Sigmoid colon (tissue), 7 donors: Measurements from ENCODE around the gene SLC26A9. TPM values are rescaled to one million over a fixed set of nuclear protein-coding genes. Genes with fewer than 3 reads are reported as not detected.

Experiments
- DNase-seq: peaks from one replicate; pipeline ENCODE4 v3.0.0-alpha.2; 2019
- H3K27ac ChIP-seq, 4 donors: fragments of 200-600 bp; sonication (generic); one replicate each; pipeline ENCODE4 v1.5.1; 2016 to 2019; ENCODE audit warnings: mild to moderate bottlenecking in 1 of 4
- H3K27me3 ChIP-seq, 3 donors: fragments of 200-600 bp; sonication (generic); one replicate each; pipeline ENCODE4 v1.5.1; 2019; ENCODE audit warnings: mild to moderate bottlenecking in 1 of 3
- H3K36me3 ChIP-seq, 4 donors: fragments of 200-600 bp; sonication (generic); one replicate each; pipeline ENCODE4 v1.5.1; 2016 to 2019
- H3K4me1 ChIP-seq, 4 donors: fragments of 200-600 bp; sonication (generic); one replicate each; pipeline ENCODE4 v1.5.1; 2017 to 2019
- H3K4me3 ChIP-seq, 4 donors: fragments of 200-600 bp; sonication (generic); one replicate each; pipeline ENCODE4 v1.5.1; 2017 to 2019; ENCODE audit warnings: mild to moderate bottlenecking in 2 of 4, moderate library complexity in 1 of 4
- H3K9me3 ChIP-seq, 4 donors: fragments of 200-600 bp in 3 of 4; sonication (generic) in 3 of 4; one replicate each; pipeline versions ENCODE4 v1.5.1 to v1.6.1; 2013 to 2019
- CTCF ChIP-seq, 4 experiments: fragments of 450-650 bp in 3 of 4; fragments of 200-600 bp in 1 of 4; IDR thresholded peaks; one replicate each; pipeline ENCODE4 v1.5.1; 2016 to 2019; ENCODE audit warnings: antibody characterized with exemption in 4 of 4, mild to moderate bottlenecking in 3 of 4, moderate library complexity in 2 of 4
- EP300 ChIP-seq, 4 donors: sonication (generic); formaldehyde crosslinking; IDR thresholded peaks; one replicate each; pipeline ENCODE4 v1.6.1; 2017; ENCODE audit warnings: antibody characterized with exemption in 4 of 4
- POLR2A ChIP-seq, 2 donors: fragments of 450-650 bp; IDR thresholded peaks; one replicate each; pipeline ENCODE4 v1.6.1; 2016; ENCODE audit warnings: antibody characterized with exemption in 2 of 2, mild to moderate bottlenecking in 2 of 2, moderate library complexity in 2 of 2
- POLR2AphosphoS5 ChIP-seq, 4 donors: sonication (generic); formaldehyde crosslinking; IDR thresholded peaks; one replicate each; pipeline ENCODE4 v1.6.1; 2017; ENCODE audit warnings: antibody characterized with exemption in 4 of 4
- WGBS, 2 donors: extraction: QIAGEN DNeasy Blood & Tissue Kit; methylation state at CpG; one replicate each; pipeline ENCODE4 v1.1.7; 2013; 5-methylcytosine and 5-hydroxymethylcytosine counted together
- intact Hi-C: fragments of 100-400 bp; cut with DNase I; formaldehyde crosslinking; loops from one replicate; pipeline ENCODE4 v1.15.1; 2023
- polyA plus RNA-seq, 3 donors: library from polyadenylated mRNA; stranded (reverse); fragments of 200-250 nt; gene quantifications; one replicate each; pipeline ENCODE4 v1.2.3, GENCODE V29; 2013
- total RNA-seq, 4 donors: library from RNA; depleted of rRNA; stranded (reverse); fragments of >200 nt; gene quantifications; one replicate each; pipeline ENCODE4 v1.1.0, GENCODE V29; 2016
- donor health status: healthy with polysubstance abuse.
- donor health status: Bipolar disorder and iron deficiency.
- donor health status: healthy.

SLC26A9 gene
- total and polyA plus RNA-seq, 7 donors = 0.60 TPM; not detected in 6

GRCh38 chr1:205974712-205975111 is 31.5 kb upstream of the SLC26A9 start:
- no peak overlapping the region for H3K27ac ChIP-seq
- no peaks in the 10 kb centered on the region for H3K27me3 ChIP-seq
- H3K4me1 ChIP-seq = peaks cover 0 to 4% (median 0%) of the 10 kb centered on the region in 4 donors
- WGBS, 2 donors = 87 to 89% methylated on average over 3 of the region's 3 CpGs
- H3K4me3 ChIP-seq = no peak overlapping the region
- no peak for DNase-seq
- intact Hi-C loops = no loop called here
- H3K9me3 ChIP-seq = no peaks in the 10 kb centered on the region
- no peaks in the 10 kb centered on the region for H3K36me3 ChIP-seq
- no peak for TF ChIP-seq POLR2AphosphoS5 (IDR thresholded peaks at IDR 0.05)
- no peak for TF ChIP-seq CTCF (IDR thresholded peaks at IDR 0.05)
- no peak for TF ChIP-seq POLR2A (IDR thresholded peaks at IDR 0.05)
- no peak for TF ChIP-seq EP300 (IDR thresholded peaks at IDR 0.05)

GRCh38 chr1:205973377-205974232 is 30.3 kb upstream of the SLC26A9 start:
- DNase-seq = peak; percentile 26
- Histone ChIP-seq H3K27me3 (no peaks in the 10 kb centered on the region), H3K9me3 (no peaks in the 10 kb centered on the region), H3K4me3 (no peak overlapping the region), H3K36me3 (no peaks in the 10 kb centered on the region), H3K4me1 (peaks cover 0 to 4% (median 0%) of the 10 kb centered on the region in 4 donors), H3K27ac (no peak overlapping the region)
- TF ChIP-seq CTCF (IDR thresholded peaks at IDR 0.05) = no peak
- TF ChIP-seq EP300 (IDR thresholded peaks at IDR 0.05) = no peak
- TF ChIP-seq POLR2A (IDR thresholded peaks at IDR 0.05) = no peak
- TF ChIP-seq POLR2AphosphoS5 (IDR thresholded peaks at IDR 0.05) = no peak
- WGBS, 2 donors = 95 to 98% methylated on average over 8 of the region's 8 CpGs
- intact Hi-C loops = no loop called here

- no peak overlapping the region for H3K4me3 ChIP-seq
- WGBS, 2 donors = 78 to 81% methylated on average over 11 of the region's 11 CpGs
These were observed 29.4 kb upstream of the SLC26A9 start for GRCh38 chr1:205972491-205973168.

DNA sequence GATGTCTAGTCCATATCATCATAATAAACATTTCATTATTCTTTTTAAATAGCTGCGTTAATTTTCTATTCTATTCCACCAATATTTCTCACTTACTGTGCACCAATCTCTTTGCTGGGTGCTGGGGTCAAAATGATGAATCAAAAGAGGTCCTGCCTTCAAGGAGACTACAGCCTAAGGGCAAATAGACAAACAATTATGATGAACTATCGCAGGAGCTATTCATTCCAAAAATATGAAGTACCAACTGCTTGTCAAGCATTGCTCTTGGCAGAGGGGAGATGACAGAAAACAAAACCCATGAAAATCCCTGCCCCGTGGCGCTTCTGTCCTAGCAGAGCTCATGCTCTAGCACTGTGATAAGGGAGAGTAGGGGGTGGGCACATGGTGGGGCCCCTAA is 28.8 kb upstream of the SLC26A9 start:
- Histone ChIP-seq H3K27ac (no peak overlapping the region), H3K4me1 (peaks cover 0 to 2% (median 0%) of the 10 kb centered on the region in 4 donors), H3K9me3 (no peaks in the 10 kb centered on the region), H3K36me3 (no peaks in the 10 kb centered on the region), H3K4me3 (no peak overlapping the region), H3K27me3 (no peaks in the 10 kb centered on the region)
- intact Hi-C loops = no loop called here
- WGBS, 2 donors = 76 to 81% methylated on average over 4 of the region's 4 CpGs
- DNase-seq = no peak
- TF ChIP-seq POLR2AphosphoS5 (IDR thresholded peaks at IDR 0.05) (no peak), CTCF (IDR thresholded peaks at IDR 0.05) (no peak), EP300 (IDR thresholded peaks at IDR 0.05) (no peak), POLR2A (IDR thresholded peaks at IDR 0.05) (no peak)

More at GRCh38 chr1:205972491-205973168, 29.4 kb upstream of the SLC26A9 start:
- H3K27ac ChIP-seq = no peak overlapping the region
- peaks cover 0 to 4% (median 0%) of the 10 kb centered on the region in 4 donors for H3K4me1 ChIP-seq
- intact Hi-C loops = no loop called here
- H3K36me3 ChIP-seq = no peaks in the 10 kb centered on the region
- H3K27me3 ChIP-seq = no peaks in the 10 kb centered on the region
- no peaks in the 10 kb centered on the region for H3K9me3 ChIP-seq
- DNase-seq = peak; percentile 37
- no peak for TF ChIP-seq EP300 (IDR thresholded peaks at IDR 0.05)
- no peak for TF ChIP-seq POLR2AphosphoS5 (IDR thresholded peaks at IDR 0.05)
- TF ChIP-seq CTCF (IDR thresholded peaks at IDR 0.05) = no peak
- TF ChIP-seq POLR2A (IDR thresholded peaks at IDR 0.05) = no peak
